Measurements from ENCODE around the gene LNPEP.

GRCh38 chr5:97009212-97009898, 73.5 kb downstream of the LNPEP start:
- no peak for TF ChIP-seq CTCF (IDR thresholded peaks at IDR 0.05)
- TF ChIP-seq POLR2A (IDR thresholded peaks at IDR 0.05), result no peak
- no peak for TF ChIP-seq POLR2AphosphoS5 (IDR thresholded peaks at IDR 0.05)

All from breast epithelium (tissue), 3 donors.